Chondrocyte (in vitro differentiated cells): ENCODE measurements around the gene RNF5. TPM values are rescaled to one million over a fixed set of nuclear protein-coding genes. Genes with fewer than 3 reads are reported as not detected.
A peak's percentile ranks its signal among the peaks of the same experiment; 100 is the strongest.

Experiments used
- DNase-seq: peaks from one replicate; pipeline ENCODE4 v3.0.0; 2021; ENCODE audit warnings: mixed read lengths, low spot score
- H3K27ac Mint-ChIP-seq: one replicate; pipeline ENCODE4 v1.8.0; 2021; ENCODE audit warnings: mild to moderate bottlenecking, moderate library complexity, mixed read lengths; ENCODE audit not compliant: unreplicated experiment
- H3K27me3 Mint-ChIP-seq: 2 replicates; pipeline ENCODE4 v1.8.0; 2021; ENCODE audit warnings: low read depth, mixed read lengths
- H3K36me3 Mint-ChIP-seq: 2 replicates; pipeline ENCODE4 v1.8.0; 2021; ENCODE audit warnings: low read depth, mixed read lengths
- H3K4me1 Mint-ChIP-seq: 2 replicates; pipeline ENCODE4 v1.8.0; 2021; ENCODE audit warnings: low read depth, mild to moderate bottlenecking, mixed read lengths
- H3K4me3 Mint-ChIP-seq: one replicate; pipeline ENCODE4 v1.8.0; 2021; ENCODE audit warnings: mild to moderate bottlenecking, moderate library complexity, mixed read lengths; ENCODE audit not compliant: unreplicated experiment
- H3K9me3 Mint-ChIP-seq: 2 replicates; pipeline ENCODE4 v1.8.0; 2021; ENCODE audit warnings: low read depth, mixed read lengths
- total RNA-seq: library from RNA; stranded (reverse); gene quantifications from 3 replicates; pipeline ENCODE4 v1.2.1, GENCODE V29; 2021
- TF ChIP-seq, protein P1 (sequence below): fragments of 200-600 bp; sonication (generic); IDR thresholded peaks from 2 replicates; pipeline ENCODE4 v1.5.0; 2021; ENCODE audit warnings: antibody characterized with exemption, mild to moderate bottlenecking, moderate library complexity

Gene RNF5
- total RNA-seq, 1 donor from 2014 or later, result 45.2 TPM

DNA sequence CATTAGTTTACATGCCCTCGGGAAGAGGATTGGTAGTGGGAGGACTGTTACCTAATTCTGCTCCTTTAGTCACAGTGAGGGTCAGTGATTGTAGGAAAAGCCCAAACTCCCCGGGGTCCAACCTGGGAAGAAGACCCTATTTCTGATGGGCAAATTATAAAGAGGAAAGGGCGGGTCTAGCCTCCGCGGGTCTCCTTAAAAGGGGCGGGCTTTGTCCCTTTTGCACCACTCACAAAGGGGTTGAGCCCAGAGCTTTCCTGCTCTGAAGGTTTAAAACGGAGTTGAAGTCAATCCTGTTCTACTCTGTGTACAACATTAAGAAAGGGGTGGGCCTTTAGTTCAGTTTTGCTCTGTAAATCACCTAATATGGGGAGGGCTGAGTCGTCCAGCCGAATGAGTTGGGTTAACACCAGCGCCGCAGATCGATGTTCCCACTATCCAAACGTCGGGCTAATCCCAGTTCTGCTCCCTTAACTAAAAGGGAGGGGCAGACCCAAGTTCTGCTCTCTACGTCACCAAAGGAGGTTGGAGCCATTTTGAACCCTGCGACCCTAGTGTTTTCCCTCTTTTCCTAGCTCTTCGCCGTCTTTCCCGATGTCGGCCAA, 920 bp upstream of the RNF5 start:
- Mint-ChIP-seq H3K27ac (peak overlapping the region; percentile 94), H3K36me3 (peaks cover 7% of the 10 kb centered on the region), H3K4me1 (peaks cover 66% of the 10 kb centered on the region), H3K9me3 (no peaks in the 10 kb centered on the region), H3K27me3 (no peaks in the 10 kb centered on the region), H3K4me3 (peak overlapping the region; percentile 81)
- DNase-seq, result peak; percentile 44
- TF ChIP-seq, protein P1, sequence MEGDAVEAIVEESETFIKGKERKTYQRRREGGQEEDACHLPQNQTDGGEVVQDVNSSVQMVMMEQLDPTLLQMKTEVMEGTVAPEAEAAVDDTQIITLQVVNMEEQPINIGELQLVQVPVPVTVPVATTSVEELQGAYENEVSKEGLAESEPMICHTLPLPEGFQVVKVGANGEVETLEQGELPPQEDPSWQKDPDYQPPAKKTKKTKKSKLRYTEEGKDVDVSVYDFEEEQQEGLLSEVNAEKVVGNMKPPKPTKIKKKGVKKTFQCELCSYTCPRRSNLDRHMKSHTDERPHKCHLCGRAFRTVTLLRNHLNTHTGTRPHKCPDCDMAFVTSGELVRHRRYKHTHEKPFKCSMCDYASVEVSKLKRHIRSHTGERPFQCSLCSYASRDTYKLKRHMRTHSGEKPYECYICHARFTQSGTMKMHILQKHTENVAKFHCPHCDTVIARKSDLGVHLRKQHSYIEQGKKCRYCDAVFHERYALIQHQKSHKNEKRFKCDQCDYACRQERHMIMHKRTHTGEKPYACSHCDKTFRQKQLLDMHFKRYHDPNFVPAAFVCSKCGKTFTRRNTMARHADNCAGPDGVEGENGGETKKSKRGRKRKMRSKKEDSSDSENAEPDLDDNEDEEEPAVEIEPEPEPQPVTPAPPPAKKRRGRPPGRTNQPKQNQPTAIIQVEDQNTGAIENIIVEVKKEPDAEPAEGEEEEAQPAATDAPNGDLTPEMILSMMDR, result no peak

DNA sequence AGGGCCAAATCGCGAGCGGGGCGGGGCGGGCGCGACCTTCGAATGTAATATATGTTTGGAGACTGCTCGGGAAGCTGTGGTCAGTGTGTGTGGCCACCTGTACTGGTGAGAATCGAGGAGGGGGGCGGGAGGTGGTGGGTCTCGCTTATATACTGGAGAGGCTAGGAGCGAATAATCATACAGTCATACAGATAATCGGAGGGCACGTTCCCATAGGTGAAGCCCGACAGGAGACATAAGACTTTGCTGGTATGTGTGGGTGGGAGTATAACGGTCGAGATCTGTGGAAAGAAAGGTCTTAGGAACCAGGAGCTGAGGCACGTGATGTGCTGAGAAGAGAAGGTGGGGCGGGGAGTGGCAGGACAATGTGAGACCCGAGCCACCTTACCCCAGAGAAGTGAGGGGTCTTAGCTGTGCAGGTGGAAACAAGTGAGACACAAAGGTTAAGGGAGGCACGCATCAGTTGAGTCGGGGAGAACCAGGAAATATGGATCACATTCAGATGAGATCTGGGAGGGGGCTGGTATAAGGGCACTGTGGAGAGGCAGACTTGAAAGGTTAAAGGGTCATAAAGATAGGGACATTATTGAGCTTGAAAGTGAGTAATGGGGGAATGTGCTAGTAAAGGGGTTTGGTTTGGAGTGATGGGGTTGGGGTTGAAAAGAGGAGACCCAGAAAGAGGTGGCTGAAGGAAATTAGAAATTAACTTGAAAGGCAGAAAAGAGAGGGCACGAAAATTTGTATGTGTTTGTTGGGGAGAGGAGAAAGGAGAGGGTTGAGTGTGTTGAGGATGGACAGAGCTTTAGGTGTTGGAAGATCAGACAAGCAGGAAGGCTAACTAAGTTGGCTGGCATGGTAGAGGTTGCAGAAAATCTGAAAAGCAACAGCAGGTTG, 589 bp downstream of the RNF5 start:
- Mint-ChIP-seq H3K4me3 (peak overlapping the region; percentile 81), H3K27ac (peak overlapping the region; percentile 94), H3K9me3 (no peaks in the 10 kb centered on the region), H3K36me3 (peaks cover 7% of the 10 kb centered on the region), H3K27me3 (no peaks in the 10 kb centered on the region), H3K4me1 (peaks cover 53% of the 10 kb centered on the region)
- DNase-seq, result peak; percentile 71
- TF ChIP-seq, protein P1, result no peak

DNA sequence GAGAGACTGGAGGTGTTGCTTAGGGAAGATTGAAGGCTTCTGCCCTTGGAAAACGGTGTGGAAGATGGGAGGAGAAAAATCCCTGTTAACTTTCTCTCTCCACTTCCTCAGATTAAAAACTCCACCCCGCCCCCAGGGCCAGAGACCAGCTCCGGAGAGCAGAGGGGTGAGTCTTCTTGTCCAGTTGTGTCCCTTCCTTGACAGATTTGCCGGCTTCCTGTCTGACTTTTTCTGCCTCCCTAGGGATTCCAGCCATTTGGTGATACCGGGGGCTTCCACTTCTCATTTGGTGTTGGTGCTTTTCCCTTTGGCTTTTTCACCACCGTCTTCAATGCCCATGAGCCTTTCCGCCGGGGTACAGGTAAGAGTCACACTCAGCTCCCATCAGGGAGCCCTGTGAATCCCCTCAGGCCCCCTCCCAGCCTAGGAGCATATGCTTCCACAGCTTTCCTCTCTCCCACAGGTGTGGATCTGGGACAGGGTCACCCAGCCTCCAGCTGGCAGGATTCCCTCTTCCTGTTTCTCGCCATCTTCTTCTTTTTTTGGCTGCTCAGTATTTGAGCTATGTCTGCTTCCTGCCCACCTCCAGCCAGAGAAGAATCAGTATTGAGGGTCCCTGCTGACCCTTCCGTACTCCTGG, 1.7 kb downstream of the RNF5 start:
- H3K4me3 Mint-ChIP-seq, result peak overlapping the region; percentile 81
- no peaks in the 10 kb centered on the region for H3K27me3 Mint-ChIP-seq
- DNase-seq, result peak; percentile 47
- H3K27ac Mint-ChIP-seq, result peak overlapping the region; percentile 32
- TF ChIP-seq, protein P1, result no peak
- peaks cover 42% of the 10 kb centered on the region for H3K4me1 Mint-ChIP-seq
- no peaks in the 10 kb centered on the region for H3K9me3 Mint-ChIP-seq
- peaks cover 7% of the 10 kb centered on the region for H3K36me3 Mint-ChIP-seq

- DNase-seq, result peak; percentile 66
- Mint-ChIP-seq H3K4me1 (peaks cover 43% of the 10 kb centered on the region), H3K9me3 (no peaks in the 10 kb centered on the region), H3K27me3 (no peaks in the 10 kb centered on the region), H3K27ac (peak overlapping the region; percentile 57), H3K36me3 (peaks cover 12% of the 10 kb centered on the region), H3K4me3 (no peak overlapping the region)
- TF ChIP-seq, protein P1, result no peak
Observed at GRCh38 chr6:32181148-32181702, 3.0 kb downstream of the RNF5 start.
